ENCODE data around the gene CHN1.

Gene CHN1

GRCh38 chr2:174765576-174765975, 239.6 kb downstream of the CHN1 start:
- H3K4me3 ChIP-seq (ENCODE audit: control insufficient read depth, low read depth, low read length), result no peak overlapping the region
- TF ChIP-seq, protein P1, sequence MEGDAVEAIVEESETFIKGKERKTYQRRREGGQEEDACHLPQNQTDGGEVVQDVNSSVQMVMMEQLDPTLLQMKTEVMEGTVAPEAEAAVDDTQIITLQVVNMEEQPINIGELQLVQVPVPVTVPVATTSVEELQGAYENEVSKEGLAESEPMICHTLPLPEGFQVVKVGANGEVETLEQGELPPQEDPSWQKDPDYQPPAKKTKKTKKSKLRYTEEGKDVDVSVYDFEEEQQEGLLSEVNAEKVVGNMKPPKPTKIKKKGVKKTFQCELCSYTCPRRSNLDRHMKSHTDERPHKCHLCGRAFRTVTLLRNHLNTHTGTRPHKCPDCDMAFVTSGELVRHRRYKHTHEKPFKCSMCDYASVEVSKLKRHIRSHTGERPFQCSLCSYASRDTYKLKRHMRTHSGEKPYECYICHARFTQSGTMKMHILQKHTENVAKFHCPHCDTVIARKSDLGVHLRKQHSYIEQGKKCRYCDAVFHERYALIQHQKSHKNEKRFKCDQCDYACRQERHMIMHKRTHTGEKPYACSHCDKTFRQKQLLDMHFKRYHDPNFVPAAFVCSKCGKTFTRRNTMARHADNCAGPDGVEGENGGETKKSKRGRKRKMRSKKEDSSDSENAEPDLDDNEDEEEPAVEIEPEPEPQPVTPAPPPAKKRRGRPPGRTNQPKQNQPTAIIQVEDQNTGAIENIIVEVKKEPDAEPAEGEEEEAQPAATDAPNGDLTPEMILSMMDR (IDR thresholded peaks at IDR 0.05; ENCODE audit: control insufficient read depth, insufficient read depth, low read depth, low read length, missing control alignments), result no peak
- DNase-seq (ENCODE audit: low read depth), result no peak

DNA sequence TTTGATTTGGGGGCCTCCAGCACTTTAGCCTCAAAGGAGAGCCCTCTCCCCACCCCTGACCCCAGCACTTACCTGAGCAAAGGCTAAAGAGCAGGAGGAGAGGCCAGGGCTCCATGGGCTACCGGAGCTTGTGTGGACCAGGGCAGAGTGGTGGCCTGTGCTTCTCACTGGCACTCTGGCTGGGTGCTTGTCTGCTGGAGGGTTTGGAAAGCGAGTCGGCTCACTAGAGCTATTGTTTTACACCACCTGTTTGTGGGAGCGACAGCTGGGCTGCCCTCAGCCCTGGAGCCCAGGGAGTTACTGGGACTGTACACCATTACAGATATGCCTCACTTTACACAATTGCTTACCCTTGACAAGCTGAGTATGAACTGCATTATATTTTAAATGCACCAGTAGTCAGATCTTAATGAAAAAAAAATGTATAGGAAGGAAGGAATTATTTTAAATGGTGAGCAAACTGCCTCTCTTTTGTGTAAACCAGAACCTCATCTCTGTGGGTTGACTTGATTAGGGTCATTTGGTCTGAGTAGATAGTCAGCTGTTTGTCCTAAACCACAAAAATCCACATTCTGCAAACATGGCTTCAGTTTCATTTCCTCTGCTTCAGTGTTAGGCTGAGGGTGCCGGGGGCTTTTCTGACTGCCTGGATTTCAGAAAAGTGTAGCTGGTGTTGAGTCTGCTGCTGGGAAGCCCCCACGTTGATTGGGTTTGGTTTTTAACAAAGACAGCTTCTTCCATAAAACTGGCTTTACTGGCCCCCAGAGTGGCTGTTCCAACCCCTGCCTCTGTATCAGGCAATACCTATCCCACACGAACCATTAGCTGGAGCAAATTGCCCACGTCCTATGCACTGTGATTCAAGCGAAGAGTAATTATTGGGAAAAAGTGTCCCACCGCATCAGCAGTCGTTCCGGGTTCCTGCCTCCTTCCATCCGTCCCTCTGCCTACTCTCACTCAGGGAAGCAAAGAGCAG, 240.6 kb downstream of the CHN1 start, which contains the start of gene CHRNA1:
TSS of gene CHRNA1 (minus strand) at position 193 of the 976 bp plus-strand sequence. CDS start at position 115, 78 bp downstream.
- no peak within 1 kb of the TSS for H3K4me3 ChIP-seq (ENCODE audit: control insufficient read depth, low read depth, low read length)
- no peak for DNase-seq (ENCODE audit: low read depth)
- TF ChIP-seq, protein P1 (IDR thresholded peaks at IDR 0.05; ENCODE audit: control insufficient read depth, insufficient read depth, low read depth, low read length, missing control alignments), result no peak

- DNase-seq (ENCODE audit: low read depth), result no peak
- no peak overlapping the region for H3K4me3 ChIP-seq (ENCODE audit: control insufficient read depth, low read depth, low read length)
- TF ChIP-seq, protein P1 (IDR thresholded peaks at IDR 0.05; ENCODE audit: control insufficient read depth, insufficient read depth, low read depth, low read length, missing control alignments), result no peak
Measured at GRCh38 chr2:174763780-174764179, 241.4 kb downstream of the CHN1 start.

- H3K4me3 ChIP-seq (ENCODE audit: control insufficient read depth, low read depth, low read length), result no peak overlapping the region
- TF ChIP-seq, protein P1 (IDR thresholded peaks at IDR 0.05; ENCODE audit: control insufficient read depth, insufficient read depth, low read depth, low read length, missing control alignments), result no peak
Measured at GRCh38 chr2:174762464-174762863, 242.7 kb downstream of the CHN1 start.

GRCh38 chr2:174761837-174762236, 243.3 kb downstream of the CHN1 start:
- DNase-seq (ENCODE audit: low read depth), result no peak
- no peak overlapping the region for H3K4me3 ChIP-seq (ENCODE audit: control insufficient read depth, low read depth, low read length)
- TF ChIP-seq, protein P1 (IDR thresholded peaks at IDR 0.05; ENCODE audit: control insufficient read depth, insufficient read depth, low read depth, low read length, missing control alignments), result no peak

More at GRCh38 chr2:174762464-174762863, 242.7 kb downstream of the CHN1 start:
- DNase-seq (ENCODE audit: low read depth), result no peak

- H3K4me3 ChIP-seq (ENCODE audit: control insufficient read depth, low read depth, low read length), result no peak overlapping the region
- DNase-seq (ENCODE audit: low read depth), result no peak
- TF ChIP-seq, protein P1 (IDR thresholded peaks at IDR 0.05; ENCODE audit: control insufficient read depth, insufficient read depth, low read depth, low read length, missing control alignments), result no peak
Measured at GRCh38 chr2:174760845-174761473, 244.2 kb downstream of the CHN1 start.

Measured in AG09309 (cell line).